Tibial artery (tissue), 4 donors: ENCODE measurements around the gene BCAS1.

ENCODE experiments used
- DNase-seq, 2 donors: peaks; one replicate each; pipeline ENCODE4 v3.0.0-alpha.2; 2019
- H3K27ac ChIP-seq, 2 donors: fragments of 200-600 bp; sonication (generic) in 1 of 2; 1 replicate in 1 of 2; 2 replicates in 1 of 2; pipeline ENCODE4 v1.5.1; 2018 to 2019; ENCODE audit warnings: mild to moderate bottlenecking in 1 of 2
- H3K27me3 ChIP-seq, 2 donors: fragments of 200-600 bp; sonication (generic) in 1 of 2; one replicate each; pipeline versions ENCODE4 v1.5.1 to v1.6.0; 2016 to 2019
- H3K36me3 ChIP-seq, 3 donors: fragments of 200-600 bp; sonication (generic) in 2 of 3; one replicate each; pipeline ENCODE4 v1.5.1; 2016 to 2019; ENCODE audit warnings: mild to moderate bottlenecking in 2 of 3
- H3K4me1 ChIP-seq, 4 donors: fragments of 200-600 bp; sonication (generic) in 2 of 4; 1 replicate in 3 of 4; 2 replicates in 1 of 4; pipeline ENCODE4 v1.5.1; 2016 to 2019
- H3K4me3 ChIP-seq, 2 donors: fragments of 200-600 bp; sonication (generic) in 1 of 2; 1 replicate in 1 of 2; 2 replicates in 1 of 2; pipeline ENCODE4 v1.5.1; 2018 to 2019; ENCODE audit warnings: mild to moderate bottlenecking in 2 of 2
- H3K9me3 ChIP-seq, 3 donors: fragments of 200-600 bp; sonication (generic) in 1 of 3; one replicate each; pipeline ENCODE4 v1.5.1; 2016 to 2019
- CTCF ChIP-seq, 2 experiments: fragments of 200-600 bp in 1 of 2; fragments of 450-650 bp in 1 of 2; IDR thresholded peaks; one replicate each; pipeline ENCODE4 v1.5.1; 2017 to 2019; ENCODE audit warnings: antibody characterized with exemption in 2 of 2, mild to moderate bottlenecking in 1 of 2, moderate library complexity in 1 of 2
- intact Hi-C: fragments of 100-400 bp; cut with DNase I; formaldehyde crosslinking; loops from one replicate; pipeline ENCODE4 v1.15.0; 2023; ENCODE audit warnings: low total_unique reads

The BCAS1 gene

GRCh38 chr20:54106162-54106561 lies 35.8 kb upstream of the BCAS1 start:
- Histone ChIP-seq H3K27me3 (peaks cover 0 to 4% of the 10 kb centered on the region in 2 donors), H3K4me1 (no peaks in the 10 kb centered on the region), H3K4me3 (no peak overlapping the region), H3K27ac (no peak overlapping the region), H3K9me3 (no peaks in the 10 kb centered on the region), H3K36me3 (no peaks in the 10 kb centered on the region)
- no peak for TF ChIP-seq CTCF (IDR thresholded peaks at IDR 0.05)
- intact Hi-C loops: no loop called here
- DNase-seq: no peak

- intact Hi-C loops: no loop called here
- Histone ChIP-seq H3K4me1 (no peaks in the 10 kb centered on the region), H3K27me3 (peaks cover 0 to 4% of the 10 kb centered on the region in 2 donors), H3K4me3 (no peak overlapping the region), H3K27ac (no peak overlapping the region), H3K36me3 (no peaks in the 10 kb centered on the region), H3K9me3 (no peaks in the 10 kb centered on the region)
- no peak for TF ChIP-seq CTCF (IDR thresholded peaks at IDR 0.05)
- no peak for DNase-seq
Observed at GRCh38 chr20:54105653-54106052, 35.3 kb upstream of the BCAS1 start.

- peaks cover 0 to 4% of the 10 kb centered on the region in 2 donors for H3K27me3 ChIP-seq
- H3K9me3 ChIP-seq: no peaks in the 10 kb centered on the region
- intact Hi-C loops: no loop called here
- H3K4me1 ChIP-seq: no peaks in the 10 kb centered on the region
- no peak overlapping the region for H3K4me3 ChIP-seq
- DNase-seq: no peak
- no peak for TF ChIP-seq CTCF (IDR thresholded peaks at IDR 0.05)
- H3K27ac ChIP-seq: no peak overlapping the region
- no peaks in the 10 kb centered on the region for H3K36me3 ChIP-seq
Observed at GRCh38 chr20:54104781-54105180, 34.4 kb upstream of the BCAS1 start.

GRCh38 chr20:54103762-54104600 lies 33.6 kb upstream of the BCAS1 start:
- Histone ChIP-seq H3K4me1 (no peaks in the 10 kb centered on the region), H3K9me3 (no peaks in the 10 kb centered on the region), H3K27me3 (peaks cover 0 to 4% of the 10 kb centered on the region in 2 donors), H3K27ac (no peak overlapping the region), H3K4me3 (no peak overlapping the region), H3K36me3 (no peaks in the 10 kb centered on the region)
- intact Hi-C loops: no loop called here
- TF ChIP-seq CTCF (IDR thresholded peaks at IDR 0.05): no peak
- DNase-seq: no peak

GRCh38 chr20:54103067-54103761 lies 32.8 kb upstream of the BCAS1 start:
- intact Hi-C loops: no loop called here
- H3K27ac ChIP-seq: no peak overlapping the region
- H3K9me3 ChIP-seq: no peaks in the 10 kb centered on the region
- TF ChIP-seq CTCF (IDR thresholded peaks at IDR 0.05): peak; percentile 36 to 63
- peak; percentile 49 to 68 for DNase-seq
- H3K4me1 ChIP-seq: no peaks in the 10 kb centered on the region
- no peak overlapping the region for H3K4me3 ChIP-seq
- H3K36me3 ChIP-seq: no peaks in the 10 kb centered on the region
- peaks cover 0 to 4% of the 10 kb centered on the region in 2 donors for H3K27me3 ChIP-seq
